GM12878 (cell line): ENCODE results near the gene ENO2. TPM values are rescaled to one million over a fixed set of nuclear protein-coding genes. Genes with fewer than 3 reads are reported as not detected.

ENCODE experiments used
- ESRRA ChIP-seq: IDR thresholded peaks from 2 replicates; pipeline ENCODE4 v1.6.1; 2012; ENCODE audit warnings: mild to moderate bottlenecking, low read length, improper control_type of control experiment
- GABPA ChIP-seq: IDR thresholded peaks from 2 replicates; pipeline ENCODE4 v1.6.1; 2014; ENCODE audit warnings: antibody characterized with exemption, low read depth, mild to moderate bottlenecking, inconsistent platforms
- HDGF ChIP-seq: fragments of 450-650 bp; IDR thresholded peaks from 2 replicates; pipeline ENCODE4 v1.6.1; 2016; ENCODE audit warnings: antibody characterized with exemption
- JUND ChIP-seq: IDR thresholded peaks from 2 replicates; pipeline ENCODE4 v1.6.1; 2012; ENCODE audit warnings: low read depth, mild to moderate bottlenecking, low read length, improper control_type of control experiment, moderate library complexity
- MTA2 ChIP-seq: fragments of 450-650 bp; IDR thresholded peaks from 2 replicates; pipeline ENCODE4 v1.6.1; 2016; ENCODE audit warnings: low read depth, mild to moderate bottlenecking, moderate library complexity
- MXI1 ChIP-seq: fragments of 150-350 bp; IDR thresholded peaks from 2 replicates; pipeline ENCODE4 v1.6.1; 2011; ENCODE audit warnings: low read depth, mild to moderate bottlenecking, inconsistent platforms, low read length, improper control_type of control experiment
- NR2C1 ChIP-seq: fragments of 450-650 bp; IDR thresholded peaks from 2 replicates; pipeline ENCODE4 v1.6.1; 2017; ENCODE audit warnings: antibody characterized with exemption, mild to moderate bottlenecking, moderate library complexity
- PML ChIP-seq: IDR thresholded peaks from 2 replicates; pipeline ENCODE4 v1.6.1; 2012; ENCODE audit warnings: low read length, inconsistent platforms
- RBBP5 ChIP-seq: fragments of 200-600 bp; sonication (generic); conservative IDR thresholded peaks from 2 replicates; pipeline ENCODE4 v1.6.1; 2016
- RELB ChIP-seq: fragments of 450-650 bp; IDR thresholded peaks from 2 replicates; pipeline ENCODE4 v1.6.1; 2017; ENCODE audit warnings: low read depth, mild to moderate bottlenecking, moderate library complexity
- REST ChIP-seq: IDR thresholded peaks from 2 replicates; pipeline ENCODE4 v1.6.1; 2012; ENCODE audit warnings: mild to moderate bottlenecking, low read depth, low read length
- SKIL ChIP-seq: fragments of 450-650 bp; IDR thresholded peaks from 2 replicates; pipeline ENCODE4 v1.6.1; 2017; ENCODE audit warnings: mild to moderate bottlenecking, low read depth, inconsistent platforms; ENCODE audit not compliant: poor library complexity, severe bottlenecking
- SMAD1 ChIP-seq: fragments of 450-650 bp; IDR thresholded peaks from 2 replicates; pipeline ENCODE4 v1.6.1; 2018; ENCODE audit warnings: mild to moderate bottlenecking, low read depth; ENCODE audit not compliant: partially characterized antibody
- SPI1 ChIP-seq: IDR thresholded peaks from 2 replicates; pipeline ENCODE4 v1.6.1; 2011; ENCODE audit warnings: low read depth, mild to moderate bottlenecking, low read length, moderate library complexity, borderline replicate concordance; ENCODE audit not compliant: insufficient read depth
- SRF ChIP-seq, 2 experiments: IDR thresholded peaks; 2 replicates each; pipeline ENCODE4 v1.6.1; 2011; ENCODE audit warnings: low read depth in 2 of 2, low read length in 2 of 2, mild to moderate bottlenecking in 1 of 2, moderate library complexity in 1 of 2
- TARDBP ChIP-seq: IDR thresholded peaks from 2 replicates; pipeline ENCODE4 v1.6.1; 2016; ENCODE audit warnings: borderline replicate concordance
- YBX1 ChIP-seq: fragments of 450-650 bp; IDR thresholded peaks from 2 replicates; pipeline ENCODE4 v1.6.1; 2016; ENCODE audit warnings: antibody characterized with exemption
- ZBED1 ChIP-seq: IDR thresholded peaks from 2 replicates; pipeline ENCODE4 v1.6.1; 2016; ENCODE audit warnings: borderline replicate concordance
- ZNF592 ChIP-seq: fragments of 450-650 bp; IDR thresholded peaks from 2 replicates; pipeline ENCODE4 v1.6.1; 2017; ENCODE audit warnings: mild to moderate bottlenecking, moderate library complexity
- polyA plus RNA-seq, 11 experiments: library from polyadenylated mRNA; depleted of rRNA in 4 of 11; unstranded in 6 of 11; stranded (reverse) in 5 of 11; fragments of >200 nt; fragmentation: Nextera tagmentation in 4 of 11; fragmentation: Illumina TruSeq in 1 of 11; extraction: Ambion mirVana in 4 of 11; extraction: Trizol in 1 of 11; gene quantifications; 1 replicate in 1 of 11; 2 replicates in 10 of 11; pipeline versions ENCODE4 v1.2.1 to v1.2.3, GENCODE V29; 2011 to 2016; ENCODE audit warnings: inconsistent platforms in 2 of 11, missing spikeins in 2 of 11, low read depth in 1 of 11
- total RNA-seq, 4 experiments: library from RNA; depleted of rRNA in 3 of 4; stranded (reverse); fragments of >200 nt in 3 of 4; fragmentation: Illumina TruSeq in 1 of 4; extraction: Trizol in 1 of 4; gene quantifications; 2 replicates each; pipeline versions ENCODE4 v1.2.1 to v1.2.3, GENCODE V29; 2013 to 2021

Gene ENO2
- total and polyA plus RNA-seq, 10 of the 15 experiments (the other 5 are each of a cell fraction or from before 2014, with no cell fraction given): 24.8 to 196 (median 43.1) TPM

- TF ChIP-seq SMAD1 (peak; percentile 14), GABPA (no peak), ZBED1 (peak; percentile 98), RBBP5 (no peak), JUND (0 out of 2 replicates have a peak, but pooled peaks have one; percentile 55), YBX1 (no peak), SRF (IDR thresholded peaks at IDR 0.05; ENCODE audit: low read depth in 2 of 2, low read length in 2 of 2) (no peak), PML (no peak), TARDBP (peak; percentile 77; the same call in 1 of the 2 replicates), HDGF (peak; percentile 91), MXI1 (peak; percentile 85; the same call in 1 of the 2 replicates), REST (0 out of 2 replicates have a peak, but pooled peaks have one; percentile 44), RELB (peak; percentile 97), NR2C1 (peak; percentile 51), ESRRA (no peak), ZNF592 (peak; percentile 42), MTA2 (peak; percentile 92), SKIL (peak; percentile 96), SPI1 (peak; percentile 97)
Measured at GRCh38 chr12:6959058-6959804, 44.9 kb downstream of the ENO2 start (continued).
